Astrocyte of the cerebellum (primary cell): ENCODE measurements around the gene TARBP2.

Source experiments
- DNase-seq: peaks from one replicate; pipeline ENCODE4 v3.0.0-alpha.2; 2011; ENCODE audit warnings: low read depth
- H3K4me3 ChIP-seq: 2 replicates; pipeline ENCODE4 v1.5.1; 2011; ENCODE audit warnings: mild to moderate bottlenecking, low read depth, low read length, moderate library complexity
- in situ Hi-C: cut with HindIII; loops from 2 replicates; pipeline ENCODE4 v1.10.0; 2017; ENCODE audit warnings: low sequenced_read_pairs
- TF ChIP-seq, protein P1 (sequence below): IDR thresholded peaks from 2 replicates; pipeline ENCODE4 v1.5.1; 2012; ENCODE audit warnings: low read length, low read depth, moderate library complexity, mild to moderate bottlenecking; ENCODE audit errors: missing control alignments

TARBP2 gene

DNA sequence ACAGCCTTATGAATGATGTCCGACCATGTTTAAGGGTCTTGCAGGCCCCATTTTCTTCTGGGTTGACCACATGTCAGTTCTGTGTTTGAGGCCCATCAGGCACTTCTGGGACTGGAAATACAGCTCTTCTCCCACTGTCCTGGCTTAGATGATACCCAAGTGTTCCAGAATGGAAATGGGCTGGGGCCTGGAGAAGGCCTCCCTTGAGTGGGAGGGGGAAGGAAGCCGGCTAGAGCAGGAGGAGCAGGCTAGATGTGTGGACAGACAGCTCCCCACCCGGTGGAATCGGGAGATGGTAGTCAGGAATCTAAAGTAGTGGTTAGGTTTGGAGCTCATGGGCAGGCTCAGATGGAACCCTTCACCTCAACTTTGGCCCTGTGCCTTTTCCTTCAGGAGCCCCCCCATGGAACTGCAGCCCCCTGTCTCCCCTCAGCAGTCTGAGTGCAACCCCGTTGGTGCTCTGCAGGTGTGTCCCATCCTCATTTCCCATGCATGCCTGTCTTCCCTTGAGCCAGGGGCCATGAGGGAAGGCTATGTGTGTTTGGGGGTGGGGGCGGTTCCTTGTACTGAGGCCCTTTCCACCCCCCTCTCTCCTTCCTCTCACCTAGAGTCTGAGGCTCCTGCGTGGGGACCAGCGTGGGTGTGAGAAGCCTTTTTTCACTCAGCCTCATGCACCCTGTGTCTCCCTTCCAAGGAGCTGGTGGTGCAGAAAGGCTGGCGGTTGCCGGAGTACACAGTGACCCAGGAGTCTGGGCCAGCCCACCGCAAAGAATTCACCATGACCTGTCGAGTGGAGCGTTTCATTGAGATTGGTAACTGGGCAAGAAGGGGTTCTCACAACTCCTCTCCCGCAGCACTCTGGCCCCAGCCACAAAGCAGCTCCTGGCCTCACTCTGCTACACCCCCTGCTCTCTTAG, 3.2 kb downstream of the TARBP2 start:
- no peak for DNase-seq
- no peak overlapping the region for H3K4me3 ChIP-seq
- TF ChIP-seq, protein P1, sequence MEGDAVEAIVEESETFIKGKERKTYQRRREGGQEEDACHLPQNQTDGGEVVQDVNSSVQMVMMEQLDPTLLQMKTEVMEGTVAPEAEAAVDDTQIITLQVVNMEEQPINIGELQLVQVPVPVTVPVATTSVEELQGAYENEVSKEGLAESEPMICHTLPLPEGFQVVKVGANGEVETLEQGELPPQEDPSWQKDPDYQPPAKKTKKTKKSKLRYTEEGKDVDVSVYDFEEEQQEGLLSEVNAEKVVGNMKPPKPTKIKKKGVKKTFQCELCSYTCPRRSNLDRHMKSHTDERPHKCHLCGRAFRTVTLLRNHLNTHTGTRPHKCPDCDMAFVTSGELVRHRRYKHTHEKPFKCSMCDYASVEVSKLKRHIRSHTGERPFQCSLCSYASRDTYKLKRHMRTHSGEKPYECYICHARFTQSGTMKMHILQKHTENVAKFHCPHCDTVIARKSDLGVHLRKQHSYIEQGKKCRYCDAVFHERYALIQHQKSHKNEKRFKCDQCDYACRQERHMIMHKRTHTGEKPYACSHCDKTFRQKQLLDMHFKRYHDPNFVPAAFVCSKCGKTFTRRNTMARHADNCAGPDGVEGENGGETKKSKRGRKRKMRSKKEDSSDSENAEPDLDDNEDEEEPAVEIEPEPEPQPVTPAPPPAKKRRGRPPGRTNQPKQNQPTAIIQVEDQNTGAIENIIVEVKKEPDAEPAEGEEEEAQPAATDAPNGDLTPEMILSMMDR: no peak
- in situ Hi-C loops: no loop called here

DNA sequence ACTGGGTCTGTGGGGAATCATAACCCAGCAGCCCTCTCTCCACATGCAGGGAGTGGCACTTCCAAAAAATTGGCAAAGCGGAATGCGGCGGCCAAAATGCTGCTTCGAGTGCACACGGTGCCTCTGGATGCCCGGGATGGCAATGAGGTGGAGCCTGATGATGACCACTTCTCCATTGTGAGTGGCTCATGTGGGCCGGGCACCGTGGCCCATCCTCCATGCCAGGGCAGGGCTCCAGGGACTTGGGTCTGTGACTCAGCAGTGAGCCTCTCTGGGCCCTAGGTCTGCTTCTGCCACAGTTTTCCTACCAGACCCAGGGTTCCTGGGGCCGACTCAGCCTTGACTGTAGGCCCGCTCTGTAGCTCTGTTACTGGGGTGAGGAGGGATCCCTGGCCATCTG, 4.0 kb downstream of the TARBP2 start:
- TF ChIP-seq, protein P1: no peak
- no peak for DNase-seq
- no peak overlapping the region for H3K4me3 ChIP-seq
- in situ Hi-C loops: no loop called here

DNA sequence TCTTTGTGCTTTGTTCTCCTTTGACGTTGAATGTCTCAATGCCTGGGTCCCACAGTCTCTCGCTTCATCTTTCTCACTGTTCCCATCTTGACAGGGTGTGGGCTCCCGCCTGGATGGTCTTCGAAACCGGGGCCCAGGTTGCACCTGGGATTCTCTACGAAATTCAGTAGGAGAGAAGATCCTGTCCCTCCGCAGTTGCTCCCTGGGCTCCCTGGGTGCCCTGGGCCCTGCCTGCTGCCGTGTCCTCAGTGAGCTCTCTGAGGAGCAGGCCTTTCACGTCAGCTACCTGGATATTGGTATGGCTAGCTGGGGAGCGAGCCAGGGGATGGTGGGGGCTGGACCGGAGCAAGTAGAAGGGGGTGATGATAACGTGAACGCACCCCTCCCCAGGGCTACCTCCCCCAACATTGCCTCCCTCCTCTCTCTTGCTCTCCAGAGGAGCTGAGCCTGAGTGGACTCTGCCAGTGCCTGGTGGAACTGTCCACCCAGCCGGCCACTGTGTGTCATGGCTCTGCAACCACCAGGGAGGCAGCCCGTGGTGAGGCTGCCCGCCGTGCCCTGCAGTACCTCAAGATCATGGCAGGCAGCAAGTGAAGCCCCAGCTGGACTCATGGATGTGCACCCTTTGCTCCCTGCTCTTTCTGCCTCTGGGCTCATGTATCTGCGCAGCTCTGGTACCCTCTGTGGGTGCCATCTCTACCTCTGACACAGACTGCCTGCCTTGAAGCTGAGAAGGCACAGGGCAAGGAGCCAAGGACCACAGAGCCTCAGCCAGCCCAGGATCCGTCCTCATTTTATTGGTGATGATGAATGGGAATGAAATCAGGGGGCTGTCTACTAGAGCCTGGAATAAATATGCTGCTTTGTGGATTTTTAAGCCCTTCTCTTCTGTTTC, 4.7 kb downstream of the TARBP2 start:
- H3K4me3 ChIP-seq: no peak overlapping the region
- in situ Hi-C loops: no loop called here
- TF ChIP-seq, protein P1: no peak
- DNase-seq: no peak

DNA sequence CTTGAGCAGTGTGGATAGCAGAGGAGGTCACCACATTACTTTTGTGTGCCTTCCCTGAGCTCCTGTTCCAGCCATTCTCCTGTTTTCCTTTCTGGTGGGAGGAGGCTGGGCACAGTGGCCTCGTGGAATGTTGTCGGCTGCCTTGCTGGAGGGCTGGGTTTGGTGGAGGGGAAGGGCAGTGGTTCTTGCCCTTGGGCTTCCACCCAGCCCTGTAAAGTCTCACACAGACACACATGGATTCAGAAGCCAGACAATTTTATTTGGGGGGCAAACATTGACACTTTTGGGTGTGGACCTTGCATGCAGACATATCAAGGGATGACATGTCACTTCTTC, 5.3 kb downstream of the TARBP2 start:
- no peak overlapping the region for H3K4me3 ChIP-seq
- in situ Hi-C loops: no loop called here
- no peak for DNase-seq
- TF ChIP-seq, protein P1: no peak

DNA sequence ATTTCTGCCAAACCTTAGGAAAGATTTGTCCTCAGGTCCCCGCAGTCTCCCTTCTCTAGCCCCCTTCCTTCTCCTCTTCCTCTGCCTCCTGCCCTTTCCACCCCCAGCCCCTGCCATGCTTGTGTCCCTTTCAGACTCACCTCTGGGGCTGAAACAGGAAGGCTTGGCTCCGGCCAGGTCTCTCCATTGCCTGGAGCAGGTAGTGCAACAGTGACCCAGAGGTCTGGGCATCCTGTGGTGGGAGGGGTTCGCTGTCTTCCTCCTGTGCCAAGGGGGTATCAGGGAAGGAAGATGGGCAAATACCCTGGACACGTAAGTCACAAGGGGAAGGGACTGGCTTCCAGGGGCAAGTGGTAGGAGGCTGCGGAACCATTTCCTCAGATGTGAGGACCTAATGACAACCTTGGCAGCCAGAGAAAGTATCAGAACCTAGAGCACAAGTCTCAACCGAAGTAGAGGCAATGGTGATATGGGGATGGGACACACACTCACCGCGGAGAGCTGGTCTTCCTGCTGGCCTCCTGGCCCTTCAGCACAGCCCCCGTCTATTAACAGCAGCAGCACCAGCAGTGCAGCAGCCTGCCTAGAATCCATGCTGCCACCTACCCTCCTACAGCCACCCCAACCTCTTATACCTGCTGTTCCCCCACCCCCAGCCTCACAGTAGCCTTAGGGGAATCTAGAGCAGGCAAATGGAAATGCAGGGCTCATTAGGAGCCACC, 6.0 kb downstream of the TARBP2 start, which contains the start of gene NPFF:
Gene NPFF (minus strand): TSS at position 604 of the 722 bp plus-strand sequence. CDS start 10 bp downstream, at position 594.
- in situ Hi-C loops: no loop called here
- no peak for DNase-seq
- no peak within 1 kb of the TSS for H3K4me3 ChIP-seq
- TF ChIP-seq, protein P1: no peak

DNA sequence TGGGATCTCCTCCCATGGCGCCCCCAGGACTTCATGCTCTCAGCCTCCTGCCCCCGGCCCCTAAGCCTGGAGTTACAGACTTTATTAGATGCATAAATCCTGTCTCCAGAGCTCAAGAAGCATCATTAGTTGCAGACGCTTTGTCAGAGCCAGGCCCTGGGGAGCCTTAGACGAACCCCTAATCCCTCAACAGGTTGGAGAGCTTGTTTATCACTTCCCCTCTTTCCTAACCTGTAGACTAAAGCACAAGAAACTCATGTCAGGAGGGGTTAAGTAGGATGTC, 6.5 kb downstream of the TARBP2 start:
- TF ChIP-seq, protein P1: no peak
- DNase-seq: no peak
- no peak overlapping the region for H3K4me3 ChIP-seq
- in situ Hi-C loops: no loop called here
